Thyroid gland (tissue), 4 donors: ENCODE data around the gene STK31.
"Not testable (repeated sequence)": the region's sequence is repeated elsewhere in the genome, so short reads cannot be mapped to it uniquely, and the experiment has no call there.

Experiments used
- POLR2A ChIP-seq, 2 donors: fragments of 450-650 bp; IDR thresholded peaks; one replicate each; pipeline ENCODE4 v1.6.1; 2017; ENCODE audit warnings: antibody characterized with exemption in 2 of 2, mild to moderate bottlenecking in 2 of 2, moderate library complexity in 1 of 2
- TF ChIP-seq, protein P1 (sequence below), 6 experiments: fragments of 200-600 bp in 3 of 6; fragments of 450-650 bp in 3 of 6; sonication (generic) in 3 of 6; IDR thresholded peaks; one replicate each; pipeline ENCODE4 v1.5.1; 2016 to 2019; ENCODE audit warnings: antibody characterized with exemption in 6 of 6, mild to moderate bottlenecking in 2 of 6, inconsistent platforms in 1 of 6, moderate library complexity in 1 of 6

GRCh38 chr7:23832733-23833132 lies 122.7 kb downstream of the STK31 start:
- TF ChIP-seq, protein P1, sequence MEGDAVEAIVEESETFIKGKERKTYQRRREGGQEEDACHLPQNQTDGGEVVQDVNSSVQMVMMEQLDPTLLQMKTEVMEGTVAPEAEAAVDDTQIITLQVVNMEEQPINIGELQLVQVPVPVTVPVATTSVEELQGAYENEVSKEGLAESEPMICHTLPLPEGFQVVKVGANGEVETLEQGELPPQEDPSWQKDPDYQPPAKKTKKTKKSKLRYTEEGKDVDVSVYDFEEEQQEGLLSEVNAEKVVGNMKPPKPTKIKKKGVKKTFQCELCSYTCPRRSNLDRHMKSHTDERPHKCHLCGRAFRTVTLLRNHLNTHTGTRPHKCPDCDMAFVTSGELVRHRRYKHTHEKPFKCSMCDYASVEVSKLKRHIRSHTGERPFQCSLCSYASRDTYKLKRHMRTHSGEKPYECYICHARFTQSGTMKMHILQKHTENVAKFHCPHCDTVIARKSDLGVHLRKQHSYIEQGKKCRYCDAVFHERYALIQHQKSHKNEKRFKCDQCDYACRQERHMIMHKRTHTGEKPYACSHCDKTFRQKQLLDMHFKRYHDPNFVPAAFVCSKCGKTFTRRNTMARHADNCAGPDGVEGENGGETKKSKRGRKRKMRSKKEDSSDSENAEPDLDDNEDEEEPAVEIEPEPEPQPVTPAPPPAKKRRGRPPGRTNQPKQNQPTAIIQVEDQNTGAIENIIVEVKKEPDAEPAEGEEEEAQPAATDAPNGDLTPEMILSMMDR (IDR thresholded peaks at IDR 0.05), result not testable (repeated sequence)
- not testable (repeated sequence) for TF ChIP-seq POLR2A (IDR thresholded peaks at IDR 0.05)
